ENCODE measurements around the gene ADAMTS8. TPM values are rescaled to one million over a fixed set of nuclear protein-coding genes. Genes with fewer than 3 reads are reported as not detected.
A peak's percentile ranks its signal among the peaks of the same experiment; 100 is the strongest.
"Not testable (repeated sequence)": the region's sequence is repeated elsewhere in the genome, so short reads cannot be mapped to it uniquely, and the experiment has no call there.

The ADAMTS8 gene
- total RNA-seq, 1 donor, result not detected

- no peak overlapping the region for H3K4me2 ChIP-seq (ENCODE audit: insufficient read depth, low read length)
- no peak overlapping the region for H3K4me3 ChIP-seq (ENCODE audit: insufficient read depth, low read length)
- H4K20me1 ChIP-seq (ENCODE audit: insufficient read depth, low read length), result no peaks in the 10 kb centered on the region
- no peaks in the 10 kb centered on the region for H3K9me3 ChIP-seq (ENCODE audit: low read depth, low read length)
- no peak for DNase-seq (ENCODE audit: insufficient read length, low spot score, missing footprints)
- no peak overlapping the region for H2AFZ ChIP-seq (ENCODE audit: low read length)
- peaks cover 20% of the 10 kb centered on the region for H3K4me1 ChIP-seq (ENCODE audit: insufficient read depth, low read length)
- no peaks in the 10 kb centered on the region for H3K79me2 ChIP-seq (ENCODE audit: insufficient read depth, low read length)
- no peaks in the 10 kb centered on the region for H3K36me3 ChIP-seq (ENCODE audit: insufficient read depth, low read length)
- H3K27me3 ChIP-seq (ENCODE audit: insufficient read depth, low read length), result no peaks in the 10 kb centered on the region
- TF ChIP-seq, protein P1, sequence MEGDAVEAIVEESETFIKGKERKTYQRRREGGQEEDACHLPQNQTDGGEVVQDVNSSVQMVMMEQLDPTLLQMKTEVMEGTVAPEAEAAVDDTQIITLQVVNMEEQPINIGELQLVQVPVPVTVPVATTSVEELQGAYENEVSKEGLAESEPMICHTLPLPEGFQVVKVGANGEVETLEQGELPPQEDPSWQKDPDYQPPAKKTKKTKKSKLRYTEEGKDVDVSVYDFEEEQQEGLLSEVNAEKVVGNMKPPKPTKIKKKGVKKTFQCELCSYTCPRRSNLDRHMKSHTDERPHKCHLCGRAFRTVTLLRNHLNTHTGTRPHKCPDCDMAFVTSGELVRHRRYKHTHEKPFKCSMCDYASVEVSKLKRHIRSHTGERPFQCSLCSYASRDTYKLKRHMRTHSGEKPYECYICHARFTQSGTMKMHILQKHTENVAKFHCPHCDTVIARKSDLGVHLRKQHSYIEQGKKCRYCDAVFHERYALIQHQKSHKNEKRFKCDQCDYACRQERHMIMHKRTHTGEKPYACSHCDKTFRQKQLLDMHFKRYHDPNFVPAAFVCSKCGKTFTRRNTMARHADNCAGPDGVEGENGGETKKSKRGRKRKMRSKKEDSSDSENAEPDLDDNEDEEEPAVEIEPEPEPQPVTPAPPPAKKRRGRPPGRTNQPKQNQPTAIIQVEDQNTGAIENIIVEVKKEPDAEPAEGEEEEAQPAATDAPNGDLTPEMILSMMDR (IDR thresholded peaks at IDR 0.05; ENCODE audit: extremely low read depth, low read depth, low read length), result no peak
- H3K27ac ChIP-seq (ENCODE audit: low read depth, low read length), result no peak overlapping the region
Measured at GRCh38 chr11:130439876-130440275, 11.5 kb upstream of the ADAMTS8 start.

- Histone ChIP-seq H3K27me3 (ENCODE audit: insufficient read depth, low read length) (no peaks in the 10 kb centered on the region), H3K36me3 (ENCODE audit: insufficient read depth, low read length) (no peaks in the 10 kb centered on the region), H3K4me2 (ENCODE audit: insufficient read depth, low read length) (no peak overlapping the region), H3K79me2 (ENCODE audit: insufficient read depth, low read length) (no peaks in the 10 kb centered on the region), H3K9me3 (ENCODE audit: low read depth, low read length) (no peaks in the 10 kb centered on the region), H3K4me1 (ENCODE audit: insufficient read depth, low read length) (peaks cover 20% of the 10 kb centered on the region), H3K27ac (ENCODE audit: low read depth, low read length) (no peak overlapping the region), H2AFZ (ENCODE audit: low read length) (no peak overlapping the region), H4K20me1 (ENCODE audit: insufficient read depth, low read length) (no peaks in the 10 kb centered on the region), H3K4me3 (ENCODE audit: insufficient read depth, low read length) (no peak overlapping the region)
- TF ChIP-seq, protein P1 (IDR thresholded peaks at IDR 0.05; ENCODE audit: extremely low read depth, low read depth, low read length), result no peak
- DNase-seq (ENCODE audit: insufficient read length, low spot score, missing footprints), result peak; percentile 22
Measured at GRCh38 chr11:130439160-130439519, 10.7 kb upstream of the ADAMTS8 start.

- H4K20me1 ChIP-seq (ENCODE audit: insufficient read depth, low read length); H3K4me3 ChIP-seq (ENCODE audit: insufficient read depth, low read length); H2AFZ ChIP-seq (ENCODE audit: low read length); H3K27me3 ChIP-seq (ENCODE audit: insufficient read depth, low read length); H3K4me2 ChIP-seq (ENCODE audit: insufficient read depth, low read length); H3K27ac ChIP-seq (ENCODE audit: low read depth, low read length); H3K9me3 ChIP-seq (ENCODE audit: low read depth, low read length); H3K36me3 ChIP-seq (ENCODE audit: insufficient read depth, low read length); H3K79me2 ChIP-seq (ENCODE audit: insufficient read depth, low read length): not testable (repeated sequence)
- H3K4me1 ChIP-seq (ENCODE audit: insufficient read depth, low read length), result peaks cover 20% of the 10 kb centered on the region
- peak; percentile 22 for DNase-seq (ENCODE audit: insufficient read length, low spot score, missing footprints)
Measured at GRCh38 chr11:130438401-130439159, 10.2 kb upstream of the ADAMTS8 start.

GRCh38 chr11:130437848-130438247 is 9.4 kb upstream of the ADAMTS8 start:
- Histone ChIP-seq H3K27me3 (ENCODE audit: insufficient read depth, low read length) (no peaks in the 10 kb centered on the region), H3K9me3 (ENCODE audit: low read depth, low read length) (no peaks in the 10 kb centered on the region), H2AFZ (ENCODE audit: low read length) (no peak overlapping the region), H3K36me3 (ENCODE audit: insufficient read depth, low read length) (no peaks in the 10 kb centered on the region), H4K20me1 (ENCODE audit: insufficient read depth, low read length) (no peaks in the 10 kb centered on the region), H3K4me2 (ENCODE audit: insufficient read depth, low read length) (no peak overlapping the region), H3K27ac (ENCODE audit: low read depth, low read length) (no peak overlapping the region), H3K4me1 (ENCODE audit: insufficient read depth, low read length) (peaks cover 17% of the 10 kb centered on the region), H3K79me2 (ENCODE audit: insufficient read depth, low read length) (no peaks in the 10 kb centered on the region), H3K4me3 (ENCODE audit: insufficient read depth, low read length) (no peak overlapping the region)
- TF ChIP-seq, protein P1 (IDR thresholded peaks at IDR 0.05; ENCODE audit: extremely low read depth, low read depth, low read length), result no peak
- DNase-seq (ENCODE audit: insufficient read length, low spot score, missing footprints), result no peak

All from osteoblast (primary cell).